Skeletal muscle satellite cell (primary cell): ENCODE measurements around the gene SEMA5A.

Experiments used
- H3K27me3 ChIP-seq: 2 replicates; pipeline ENCODE4 v1.7.0; 2013; ENCODE audit warnings: low read length; ENCODE audit not compliant: control insufficient read depth, insufficient read depth
- H3K36me3 ChIP-seq: 2 replicates; pipeline ENCODE4 v1.7.0; 2013; ENCODE audit warnings: mild to moderate bottlenecking, control low read depth, low read length; ENCODE audit not compliant: insufficient read depth
- H3K4me1 ChIP-seq: 2 replicates; pipeline ENCODE4 v1.7.0; 2013; ENCODE audit warnings: low read length; ENCODE audit not compliant: control insufficient read depth, insufficient read depth
- H3K4me2 ChIP-seq: 2 replicates; pipeline ENCODE4 v1.7.0; 2013; ENCODE audit warnings: mild to moderate bottlenecking, low read length
- H3K4me3 ChIP-seq: 2 replicates; pipeline ENCODE4 v1.7.0; 2013; ENCODE audit warnings: low read length
- H3K9ac ChIP-seq: 2 replicates; pipeline ENCODE4 v1.7.0; 2013; ENCODE audit warnings: mild to moderate bottlenecking, low read depth, low read length, moderate library complexity
- H3K9me3 ChIP-seq: replicated peaks from 2 replicates; pipeline ENCODE4 v1.7.0; 2013; ENCODE audit warnings: mild to moderate bottlenecking, control low read depth, low read length

Gene SEMA5A

GRCh38 chr5:9335269-9335668 lies 210.6 kb downstream of the SEMA5A start:
- H3K9ac ChIP-seq = no peak overlapping the region
- H3K9me3 ChIP-seq = no peaks in the 10 kb centered on the region
- no peak overlapping the region for H3K4me2 ChIP-seq
- H3K4me3 ChIP-seq = no peak overlapping the region
- peaks cover 20% of the 10 kb centered on the region for H3K4me1 ChIP-seq
- H3K36me3 ChIP-seq = no peaks in the 10 kb centered on the region
- no peaks in the 10 kb centered on the region for H3K27me3 ChIP-seq

- Histone ChIP-seq H3K9ac (no peak overlapping the region), H3K4me3 (no peak overlapping the region), H3K36me3 (no peaks in the 10 kb centered on the region), H3K9me3 (no peaks in the 10 kb centered on the region), H3K4me2 (no peak overlapping the region), H3K27me3 (no peaks in the 10 kb centered on the region), H3K4me1 (no peaks in the 10 kb centered on the region)
Observed at GRCh38 chr5:9332026-9332425, 213.8 kb downstream of the SEMA5A start.

GRCh38 chr5:9331372-9331771 lies 214.5 kb downstream of the SEMA5A start:
- Histone ChIP-seq H3K4me3 (no peak overlapping the region), H3K4me1 (no peaks in the 10 kb centered on the region), H3K9me3 (no peaks in the 10 kb centered on the region), H3K9ac (no peak overlapping the region), H3K4me2 (no peak overlapping the region), H3K36me3 (no peaks in the 10 kb centered on the region), H3K27me3 (no peaks in the 10 kb centered on the region)

GRCh38 chr5:9329125-9329524 lies 216.8 kb downstream of the SEMA5A start:
- H3K4me1 ChIP-seq = no peaks in the 10 kb centered on the region

GRCh38 chr5:9325549-9325948 lies 220.3 kb downstream of the SEMA5A start:
- Histone ChIP-seq H3K9me3 (no peaks in the 10 kb centered on the region), H3K36me3 (no peaks in the 10 kb centered on the region), H3K9ac (no peak overlapping the region), H3K4me1 (no peaks in the 10 kb centered on the region), H3K4me3 (no peak overlapping the region), H3K4me2 (no peak overlapping the region), H3K27me3 (no peaks in the 10 kb centered on the region)

More at GRCh38 chr5:9329125-9329524, 216.8 kb downstream of the SEMA5A start:
- Histone ChIP-seq H3K36me3 (no peaks in the 10 kb centered on the region), H3K4me2 (no peak overlapping the region), H3K4me3 (no peak overlapping the region), H3K9ac (no peak overlapping the region), H3K27me3 (no peaks in the 10 kb centered on the region), H3K9me3 (no peaks in the 10 kb centered on the region)

- H3K4me1 ChIP-seq = no peaks in the 10 kb centered on the region
- H3K9me3 ChIP-seq = no peaks in the 10 kb centered on the region
- no peak overlapping the region for H3K9ac ChIP-seq
- H3K4me2 ChIP-seq = no peak overlapping the region
- no peak overlapping the region for H3K4me3 ChIP-seq
- no peaks in the 10 kb centered on the region for H3K36me3 ChIP-seq
- no peaks in the 10 kb centered on the region for H3K27me3 ChIP-seq
Observed at GRCh38 chr5:9324348-9325077, 221.4 kb downstream of the SEMA5A start.

- H3K27me3 ChIP-seq = no peaks in the 10 kb centered on the region
- no peak overlapping the region for H3K4me2 ChIP-seq
- H3K9ac ChIP-seq = no peak overlapping the region
- H3K4me1 ChIP-seq = no peaks in the 10 kb centered on the region
- H3K9me3 ChIP-seq = no peaks in the 10 kb centered on the region
- no peak overlapping the region for H3K4me3 ChIP-seq
- H3K36me3 ChIP-seq = no peaks in the 10 kb centered on the region
Observed at GRCh38 chr5:9320652-9321051, 225.2 kb downstream of the SEMA5A start.

- H3K9me3 ChIP-seq = no peaks in the 10 kb centered on the region
- no peaks in the 10 kb centered on the region for H3K36me3 ChIP-seq
- H3K9ac ChIP-seq = no peak overlapping the region
- H3K27me3 ChIP-seq = no peaks in the 10 kb centered on the region
- H3K4me2 ChIP-seq = no peak overlapping the region
- no peak overlapping the region for H3K4me3 ChIP-seq
- no peaks in the 10 kb centered on the region for H3K4me1 ChIP-seq
Observed at GRCh38 chr5:9318031-9318430, 227.8 kb downstream of the SEMA5A start.

GRCh38 chr5:9316733-9317132 lies 229.1 kb downstream of the SEMA5A start:
- Histone ChIP-seq H3K9me3 (no peaks in the 10 kb centered on the region), H3K4me1 (no peaks in the 10 kb centered on the region), H3K4me2 (no peak overlapping the region), H3K9ac (no peak overlapping the region), H3K36me3 (no peaks in the 10 kb centered on the region), H3K4me3 (no peak overlapping the region), H3K27me3 (no peaks in the 10 kb centered on the region)

- no peaks in the 10 kb centered on the region for H3K4me1 ChIP-seq
- H3K9ac ChIP-seq = no peak overlapping the region
- H3K4me3 ChIP-seq = no peak overlapping the region
- H3K36me3 ChIP-seq = no peaks in the 10 kb centered on the region
- H3K9me3 ChIP-seq = no peaks in the 10 kb centered on the region
- no peak overlapping the region for H3K4me2 ChIP-seq
- no peaks in the 10 kb centered on the region for H3K27me3 ChIP-seq
Observed at GRCh38 chr5:9316041-9316440, 229.8 kb downstream of the SEMA5A start.

GRCh38 chr5:9314558-9314957 lies 231.3 kb downstream of the SEMA5A start:
- no peaks in the 10 kb centered on the region for H3K9me3 ChIP-seq
- no peaks in the 10 kb centered on the region for H3K4me1 ChIP-seq
- H3K4me3 ChIP-seq = no peak overlapping the region
- no peak overlapping the region for H3K4me2 ChIP-seq
- no peaks in the 10 kb centered on the region for H3K36me3 ChIP-seq
- H3K9ac ChIP-seq = no peak overlapping the region
- no peaks in the 10 kb centered on the region for H3K27me3 ChIP-seq

GRCh38 chr5:9313751-9314150 lies 232.1 kb downstream of the SEMA5A start:
- H3K9ac ChIP-seq = no peak overlapping the region
- H3K4me3 ChIP-seq = no peak overlapping the region
- H3K4me1 ChIP-seq = no peaks in the 10 kb centered on the region
- no peaks in the 10 kb centered on the region for H3K27me3 ChIP-seq
- no peak overlapping the region for H3K4me2 ChIP-seq
- H3K9me3 ChIP-seq = no peaks in the 10 kb centered on the region
- no peaks in the 10 kb centered on the region for H3K36me3 ChIP-seq
